ENCODE data around the gene FHIT. TPM values are rescaled to one million over a fixed set of nuclear protein-coding genes. Genes with fewer than 3 reads are reported as not detected.

Gene FHIT
- total RNA-seq, 2 donors from 2014 or later: 6.8 to 12.3 TPM

GRCh38 chr3:61108247-61109019 is 142.8 kb downstream of the FHIT start:
- H3K27me3 ChIP-seq (ENCODE audit: control insufficient read depth, insufficient read depth, low read length, poor library complexity, severe bottlenecking): no peaks in the 10 kb centered on the region
- no peaks in the 10 kb centered on the region for H3K9me3 Mint-ChIP-seq
- H3K4me3 ChIP-seq (ENCODE audit: low read length): no peak overlapping the region
- DNase-seq: no peak
- H3K27ac Mint-ChIP-seq: no peak overlapping the region
- 92% methylated on average over 1 of the region's 1 CpG; no CpG with 5 or more reads in 1 of the 2 experiments for WGBS, 2 experiments (ENCODE audit: insufficient coverage in 1 of 2, insufficient read length in 1 of 2)
- no peaks in the 10 kb centered on the region for H3K9me3 ChIP-seq (ENCODE audit: control insufficient read depth, low read length)
- no peak overlapping the region for H3K9ac ChIP-seq (ENCODE audit: extremely low read depth, low read length, poor library complexity, severe bottlenecking)
- H3K27me3 Mint-ChIP-seq (ENCODE audit: insufficient read depth): no peaks in the 10 kb centered on the region
- no peak overlapping the region for H3K27ac ChIP-seq (ENCODE audit: low read depth, low read length)
- H3K4me3 Mint-ChIP-seq: no peak overlapping the region
- no peaks in the 10 kb centered on the region for H3K4me1 Mint-ChIP-seq
- no peaks in the 10 kb centered on the region for H3K4me1 ChIP-seq (ENCODE audit: control insufficient read depth, insufficient read depth, low read length)
- no peaks in the 10 kb centered on the region for H3K36me3 Mint-ChIP-seq (ENCODE audit: low read depth)
- no peaks in the 10 kb centered on the region for H3K36me3 ChIP-seq (ENCODE audit: control insufficient read depth, insufficient read depth, low read length)
- TF ChIP-seq CTCF (conservative IDR thresholded peaks at IDR 0.05): no peak

- no peak overlapping the region for H3K9ac ChIP-seq (ENCODE audit: extremely low read depth, low read length, poor library complexity, severe bottlenecking)
- H3K27me3 Mint-ChIP-seq (ENCODE audit: insufficient read depth): no peaks in the 10 kb centered on the region
- 97 to 98% methylated on average over 3 of the region's 3 CpGs for WGBS, 2 experiments (ENCODE audit: insufficient coverage in 1 of 2, insufficient read length in 1 of 2)
- TF ChIP-seq CTCF (conservative IDR thresholded peaks at IDR 0.05): no peak
- no peaks in the 10 kb centered on the region for H3K27me3 ChIP-seq (ENCODE audit: control insufficient read depth, insufficient read depth, low read length, poor library complexity, severe bottlenecking)
- H3K36me3 Mint-ChIP-seq (ENCODE audit: low read depth): no peaks in the 10 kb centered on the region
- H3K27ac ChIP-seq (ENCODE audit: low read depth, low read length): no peak overlapping the region
- H3K9me3 Mint-ChIP-seq: no peaks in the 10 kb centered on the region
- H3K4me3 ChIP-seq (ENCODE audit: low read length): no peak overlapping the region
- no peak for DNase-seq
- H3K4me3 Mint-ChIP-seq: no peak overlapping the region
- H3K4me1 ChIP-seq (ENCODE audit: control insufficient read depth, insufficient read depth, low read length): no peaks in the 10 kb centered on the region
- peaks cover 4% of the 10 kb centered on the region for H3K4me1 Mint-ChIP-seq
- H3K36me3 ChIP-seq (ENCODE audit: control insufficient read depth, insufficient read depth, low read length): no peaks in the 10 kb centered on the region
- H3K9me3 ChIP-seq (ENCODE audit: control insufficient read depth, low read length): no peaks in the 10 kb centered on the region
- no peak overlapping the region for H3K27ac Mint-ChIP-seq
These were observed 156.6 kb downstream of the FHIT start for GRCh38 chr3:61094608-61095007.

- no peak overlapping the region for H3K27ac ChIP-seq (ENCODE audit: low read depth, low read length)
- no peaks in the 10 kb centered on the region for H3K36me3 ChIP-seq (ENCODE audit: control insufficient read depth, insufficient read depth, low read length)
- no peak overlapping the region for H3K9ac ChIP-seq (ENCODE audit: extremely low read depth, low read length, poor library complexity, severe bottlenecking)
- Mint-ChIP-seq H3K36me3 (ENCODE audit: low read depth) (no peaks in the 10 kb centered on the region), H3K27ac (no peak overlapping the region), H3K27me3 (ENCODE audit: insufficient read depth) (no peaks in the 10 kb centered on the region), H3K4me3 (no peak overlapping the region), H3K9me3 (no peaks in the 10 kb centered on the region), H3K4me1 (peaks cover 4% of the 10 kb centered on the region)
- H3K27me3 ChIP-seq (ENCODE audit: control insufficient read depth, insufficient read depth, low read length, poor library complexity, severe bottlenecking): no peaks in the 10 kb centered on the region
- no peak overlapping the region for H3K4me3 ChIP-seq (ENCODE audit: low read length)
- H3K4me1 ChIP-seq (ENCODE audit: control insufficient read depth, insufficient read depth, low read length): no peaks in the 10 kb centered on the region
- H3K9me3 ChIP-seq (ENCODE audit: control insufficient read depth, low read length): no peaks in the 10 kb centered on the region
- TF ChIP-seq CTCF (conservative IDR thresholded peaks at IDR 0.05): no peak
- WGBS, 2 experiments (ENCODE audit: insufficient coverage in 1 of 2, insufficient read length in 1 of 2): 83 to 93% methylated on average over 1 to 2 of the region's 2 CpGs
- no peak for DNase-seq
These were observed 157.9 kb downstream of the FHIT start for GRCh38 chr3:61093364-61093763.
